Fibroblast of lung (primary cell): ENCODE measurements around the gene ZFYVE28.

Source experiments
- CTCF ChIP-seq, 2 donors: IDR thresholded peaks in 1 of 2; conservative IDR thresholded peaks in 1 of 2; 1 replicate in 1 of 2; 2 replicates in 1 of 2; pipeline ENCODE4 v1.5.1; 2011 to 2012; ENCODE audit warnings: low read length in 2 of 2, control low read depth in 1 of 2, inconsistent platforms in 1 of 2, low read depth in 1 of 2, mild to moderate bottlenecking in 1 of 2
- EZH2 ChIP-seq: IDR thresholded peaks from 2 replicates; pipeline ENCODE4 v1.5.1; 2012; ENCODE audit warnings: low read length, control low read depth, mild to moderate bottlenecking; ENCODE audit errors: missing control alignments

GRCh38 chr4:2425386-2426068 lies 7.1 kb upstream of the ZFYVE28 start:
- TF ChIP-seq CTCF (conservative IDR thresholded peaks at IDR 0.05 in 1 of 2, IDR thresholded peaks at IDR 0.05 in 1 of 2; ENCODE audit: low read depth in 1 of 2, low read length in 2 of 2) = no peak
- no peak for TF ChIP-seq EZH2
